Peyer's patch (tissue), 4 donors: Measurements from ENCODE around the gene CFI. TPM values are rescaled to one million over a fixed set of nuclear protein-coding genes. Genes with fewer than 3 reads are reported as not detected.

ENCODE experiments used
- DNase-seq, 3 donors: peaks; one replicate each; pipeline ENCODE4 v3.0.0-alpha.2; 2017 to 2019
- H3K27ac ChIP-seq, 4 donors: fragments of 200-600 bp; sonication (generic); one replicate each; pipeline ENCODE4 v1.5.1; 2016 to 2019
- H3K27me3 ChIP-seq, 2 donors: fragments of 200-600 bp; sonication (generic); one replicate each; pipeline ENCODE4 v1.5.1; 2019
- H3K36me3 ChIP-seq, 3 donors: fragments of 200-600 bp; sonication (generic); one replicate each; pipeline ENCODE4 v1.5.1; 2016 to 2019
- H3K4me1 ChIP-seq, 4 donors: fragments of 200-600 bp; sonication (generic); one replicate each; pipeline ENCODE4 v1.5.1; 2016 to 2019
- H3K4me3 ChIP-seq, 4 donors: fragments of 200-600 bp; sonication (generic); 1 replicate in 3 of 4; 2 replicates in 1 of 4; pipeline ENCODE4 v1.5.1; 2016 to 2019; ENCODE audit warnings: mild to moderate bottlenecking in 1 of 4
- H3K9me3 ChIP-seq, 4 donors: fragments of 200-600 bp; sonication (generic); one replicate each; pipeline ENCODE4 v1.5.1; 2016 to 2019; ENCODE audit warnings: mild to moderate bottlenecking in 1 of 4
- POLR2A ChIP-seq, 2 donors: fragments of 450-650 bp; IDR thresholded peaks; one replicate each; pipeline ENCODE4 v1.5.1; 2017; ENCODE audit warnings: antibody characterized with exemption in 2 of 2, mild to moderate bottlenecking in 2 of 2, moderate library complexity in 2 of 2
- total RNA-seq, 4 donors: library from RNA; depleted of rRNA; stranded (reverse); fragments of >200 nt; gene quantifications; one replicate each; pipeline ENCODE4 v1.1.0, GENCODE V29; 2016
- TF ChIP-seq, protein P1 (sequence below), 6 experiments: fragments of 450-650 bp in 4 of 6; fragments of 200-600 bp in 2 of 6; sonication (generic) in 1 of 6; IDR thresholded peaks; one replicate each; pipeline ENCODE4 v1.5.1; 2017 to 2019; ENCODE audit warnings: antibody characterized with exemption in 6 of 6, mild to moderate bottlenecking in 3 of 6, moderate library complexity in 1 of 6

Gene CFI
- total RNA-seq, 4 donors from 2014 or later, result 7.0 to 20.5 (median 12.6) TPM

DNA sequence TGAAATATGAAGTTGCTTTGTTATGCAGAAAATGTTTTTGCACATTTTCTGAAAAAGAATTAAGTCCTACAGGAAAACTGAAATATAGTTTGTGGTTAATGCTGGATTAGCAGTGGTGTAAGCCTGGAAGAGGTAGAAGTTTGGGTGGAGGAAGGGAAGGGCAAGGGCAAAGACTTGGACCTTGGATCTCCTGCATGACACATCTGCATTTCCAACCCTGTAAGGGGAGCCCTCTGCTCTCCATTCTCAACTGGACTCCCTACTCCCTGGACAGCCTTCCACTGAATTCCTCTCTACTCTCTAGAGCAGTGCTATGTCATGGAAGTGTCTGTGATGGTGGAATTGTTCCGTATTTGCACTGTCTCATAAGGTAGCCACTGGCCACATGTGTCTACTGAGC is 103.1 kb downstream of the CFI start:
- no peaks in the 10 kb centered on the region for H3K27me3 ChIP-seq
- no peak for DNase-seq
- peaks cover 4 to 53% (median 6%) of the 10 kb centered on the region in 4 donors for H3K4me1 ChIP-seq
- peaks cover 0 to 42% (median 0%) of the 10 kb centered on the region in 3 donors for H3K36me3 ChIP-seq
- H3K9me3 ChIP-seq, result no peaks in the 10 kb centered on the region
- peak overlapping the region in 1 of 4 donors; percentile 80 for H3K27ac ChIP-seq
- H3K4me3 ChIP-seq, result no peak overlapping the region
- peak in 1 of 2 donors; percentile 11 for TF ChIP-seq POLR2A (IDR thresholded peaks at IDR 0.05)
- TF ChIP-seq, protein P1, sequence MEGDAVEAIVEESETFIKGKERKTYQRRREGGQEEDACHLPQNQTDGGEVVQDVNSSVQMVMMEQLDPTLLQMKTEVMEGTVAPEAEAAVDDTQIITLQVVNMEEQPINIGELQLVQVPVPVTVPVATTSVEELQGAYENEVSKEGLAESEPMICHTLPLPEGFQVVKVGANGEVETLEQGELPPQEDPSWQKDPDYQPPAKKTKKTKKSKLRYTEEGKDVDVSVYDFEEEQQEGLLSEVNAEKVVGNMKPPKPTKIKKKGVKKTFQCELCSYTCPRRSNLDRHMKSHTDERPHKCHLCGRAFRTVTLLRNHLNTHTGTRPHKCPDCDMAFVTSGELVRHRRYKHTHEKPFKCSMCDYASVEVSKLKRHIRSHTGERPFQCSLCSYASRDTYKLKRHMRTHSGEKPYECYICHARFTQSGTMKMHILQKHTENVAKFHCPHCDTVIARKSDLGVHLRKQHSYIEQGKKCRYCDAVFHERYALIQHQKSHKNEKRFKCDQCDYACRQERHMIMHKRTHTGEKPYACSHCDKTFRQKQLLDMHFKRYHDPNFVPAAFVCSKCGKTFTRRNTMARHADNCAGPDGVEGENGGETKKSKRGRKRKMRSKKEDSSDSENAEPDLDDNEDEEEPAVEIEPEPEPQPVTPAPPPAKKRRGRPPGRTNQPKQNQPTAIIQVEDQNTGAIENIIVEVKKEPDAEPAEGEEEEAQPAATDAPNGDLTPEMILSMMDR (IDR thresholded peaks at IDR 0.05), result no peak

DNA sequence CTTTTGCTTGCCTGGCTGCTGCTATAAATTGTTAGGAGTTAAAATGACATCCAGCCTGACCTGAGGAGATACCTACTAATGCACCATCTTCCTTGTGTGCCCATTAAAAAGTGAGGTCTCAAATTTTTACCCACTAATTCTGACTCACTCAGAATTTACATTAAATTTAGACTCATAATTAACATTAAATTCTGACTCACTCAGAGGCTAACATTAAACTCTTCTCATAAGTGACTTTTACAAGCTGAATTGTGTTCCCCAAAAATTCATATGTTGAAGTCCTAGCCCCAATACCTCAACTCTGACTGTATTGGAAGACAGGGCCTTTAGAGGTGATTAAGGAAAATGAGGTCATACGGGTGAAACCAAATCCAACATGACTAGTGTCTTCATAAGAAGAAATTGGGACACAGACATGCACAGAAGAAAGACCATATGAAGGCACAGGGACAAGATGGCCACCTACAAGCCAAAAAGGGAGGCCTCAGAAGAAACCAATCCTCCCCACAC is 110.3 kb downstream of the CFI start:
- TF ChIP-seq, protein P1 (IDR thresholded peaks at IDR 0.05), result no peak
- TF ChIP-seq POLR2A (IDR thresholded peaks at IDR 0.05), result no peak
- Histone ChIP-seq H3K4me3 (no peak overlapping the region), H3K4me1 (peaks cover 0 to 12% (median 0%) of the 10 kb centered on the region in 4 donors), H3K9me3 (no peaks in the 10 kb centered on the region), H3K36me3 (peaks cover 0 to 89% (median 0%) of the 10 kb centered on the region in 3 donors), H3K27me3 (no peaks in the 10 kb centered on the region), H3K27ac (peak overlapping the region in 1 of 4 donors; percentile 10)
- no peak for DNase-seq

Other genes starting within 250 kb of the CFI start
- 10 to 100 TPM in 1 of 4 donors, 1 to 10 TPM in 3; 3.8 to 22.3 (median 5.5) TPM for gene MCUB, start 241.8 kb downstream of the CFI start, total RNA-seq
- 100 to 1,000 TPM in 1 of 4 donors, 10 to 100 TPM in 3; 43.7 to 132 (median 69.3) TPM for gene CASP6, start 98.6 kb downstream of the CFI start, total RNA-seq
- 10 to 100 TPM; 14.9 to 37.0 (median 28.4) TPM for gene PLA2G12A, start 71.9 kb downstream of the CFI start, total RNA-seq
- gene GAR1, start 13.8 kb upstream of the CFI start, total RNA-seq, result 1 to 10 TPM in 3 of 4 donors, not detected in 1; 2.1 to 4.9 (median 4.2) TPM
- gene RRH, start 26.0 kb upstream of the CFI start, total RNA-seq, result not detected
- gene LRIT3, start 46.1 kb upstream of the CFI start, total RNA-seq, result 1 to 10 TPM in 1 of 4 donors, under 1 TPM in 1, not detected in 2; 0.67 to 1.8 TPM
- 10 to 100 TPM in 1 of 4 donors, 1 to 10 TPM in 2, under 1 TPM in 1; 0.80 to 14.1 (median 5.2) TPM for gene EGF, start 110.9 kb upstream of the CFI start, total RNA-seq